H1 (cell line): ENCODE data around the gene PDS5A. TPM values are rescaled to one million over a fixed set of nuclear protein-coding genes. Genes with fewer than 3 reads are reported as not detected.

ENCODE experiments used
- CTCF ChIA-PET: fragments of 300-600 bp; sonication (Branson Sonifier 250); formaldehyde crosslinking; loops from one replicate; lab custom pipeline; 2021; ENCODE audit not compliant: partially characterized antibody; lab: Charles Lee
- POLR2A ChIA-PET: fragments of 300-600 bp; sonication (Branson Sonifier 250); formaldehyde crosslinking; loops from one replicate; lab custom pipeline; 2021; ENCODE audit warnings: inconsistent platforms; ENCODE audit not compliant: partially characterized antibody; lab: Charles Lee
- DNase-seq, 2 experiments: peaks; one replicate each; pipeline versions ENCODE4 v3.0.0 to v3.0.0-alpha.2; 2010 to 2022; ENCODE audit warnings: low spot score in 2 of 2, low read depth in 1 of 2, mixed read lengths in 1 of 2
- FAIRE-seq: peaks from 2 replicates; lab custom pipeline; 2011; peaks lifted over from hg19 to GRCh38; lab: Jason Lieb, UNC
- H2AFZ ChIP-seq: 2 replicates; pipeline ENCODE4 v1.8.1; 2012; ENCODE audit warnings: low read length, inconsistent platforms
- H2AK5ac ChIP-seq: 2 replicates; pipeline ENCODE4 v1.6.1; 2013; ENCODE audit warnings: low read depth, low read length
- H2BK120ac ChIP-seq: replicated peaks from 2 replicates; pipeline ENCODE3; 2013; ENCODE audit warnings: low read depth, low read length, inconsistent platforms
- H2BK12ac ChIP-seq: 2 replicates; pipeline ENCODE4 v1.6.1; 2013; ENCODE audit warnings: low read depth, low read length
- H2BK15ac ChIP-seq: 2 replicates; pipeline ENCODE4 v1.6.1; 2013; ENCODE audit warnings: low read length
- H2BK20ac ChIP-seq: 2 replicates; pipeline ENCODE4 v1.6.1; 2013; ENCODE audit warnings: low read length
- H2BK5ac ChIP-seq: 2 replicates; pipeline ENCODE4 v1.6.1; 2013; ENCODE audit warnings: low read depth, low read length
- H3K14ac ChIP-seq: 2 replicates; pipeline ENCODE4 v1.6.1; 2013; ENCODE audit warnings: inconsistent platforms; ENCODE audit not compliant: insufficient read length
- H3K18ac ChIP-seq: 2 replicates; pipeline ENCODE4 v1.6.1; 2013; ENCODE audit warnings: low read length; ENCODE audit errors: extremely low read depth
- H3K23ac ChIP-seq: 2 replicates; pipeline ENCODE4 v1.6.1; 2013; ENCODE audit warnings: inconsistent platforms; ENCODE audit not compliant: insufficient read length
- H3K23me2 ChIP-seq: 2 replicates; pipeline ENCODE4 v1.6.1; 2013; ENCODE audit warnings: low read depth, low read length
- H3K27ac ChIP-seq: 2 replicates; pipeline ENCODE4 v1.6.1; 2011; ENCODE audit warnings: low read depth, low read length, inconsistent platforms
- H3K27me3 ChIP-seq, 4 experiments: replicated peaks in 1 of 4; 1 replicate in 1 of 4; 2 replicates in 3 of 4; pipeline versions ENCODE4 v1.6.1 to v1.8.1; 2011 to 2013; ENCODE audit warnings: low read length in 3 of 4, mild to moderate bottlenecking in 3 of 4, inconsistent platforms in 2 of 4, mixed read lengths in 2 of 4, moderate library complexity in 1 of 4; ENCODE audit not compliant: control insufficient read depth in 3 of 4, insufficient read depth in 3 of 4; ENCODE audit errors: extremely low read depth in 1 of 4
- H3K36me3 ChIP-seq, 4 experiments: 2 replicates each; pipeline versions ENCODE4 v1.6.1 to v1.8.1; 2011 to 2013; ENCODE audit warnings: mild to moderate bottlenecking in 4 of 4, low read length in 3 of 4, moderate library complexity in 2 of 4, control low read depth in 1 of 4, inconsistent platforms in 1 of 4; ENCODE audit not compliant: insufficient read depth in 4 of 4, control insufficient read depth in 2 of 4
- H3K4ac ChIP-seq: replicated peaks from 2 replicates; pipeline ENCODE3; 2013; ENCODE audit warnings: low read length, low read depth, mixed read lengths, inconsistent platforms; ENCODE audit not compliant: insufficient read length
- H3K4me1 ChIP-seq, 4 experiments: replicated peaks in 1 of 4; 1 replicate in 1 of 4; 2 replicates in 3 of 4; pipeline versions ENCODE4 v1.6.1 to v1.8.1; 2011 to 2013; ENCODE audit warnings: low read length in 3 of 4, inconsistent platforms in 2 of 4, mixed read lengths in 1 of 4; ENCODE audit not compliant: insufficient read depth in 4 of 4, control insufficient read depth in 3 of 4
- H3K4me2 ChIP-seq, 2 experiments: 2 replicates each; pipeline versions ENCODE4 v1.6.1 to v1.8.1; 2011 to 2013; ENCODE audit warnings: low read depth in 2 of 2, low read length in 2 of 2, control low read depth in 1 of 2, inconsistent platforms in 1 of 2, mild to moderate bottlenecking in 1 of 2; ENCODE audit not compliant: insufficient read depth in 1 of 2
- H3K4me3 ChIP-seq, 4 experiments: fragments of 200-600, 300-600 bp in 1 of 4; sonication (generic), shearing (Covaris generic), sonication (Bioruptor Twin) in 1 of 4; 2 replicates each; pipeline versions ENCODE4 v1.5.1 to v1.8.1; 2011 to 2016; ENCODE audit warnings: low read length in 4 of 4, low read depth in 3 of 4, control low read depth in 2 of 4, inconsistent platforms in 2 of 4, mild to moderate bottlenecking in 2 of 4, mixed read lengths in 1 of 4, moderate library complexity in 1 of 4; ENCODE audit not compliant: insufficient read depth in 2 of 4; ENCODE audit errors: extremely low read depth in 1 of 4
- H3K56ac ChIP-seq: replicated peaks from 2 replicates; pipeline ENCODE3; 2013; ENCODE audit warnings: low read depth, mild to moderate bottlenecking, mixed read lengths, low read length, inconsistent platforms; ENCODE audit not compliant: insufficient read length
- H3K79me1 ChIP-seq: 2 replicates; pipeline ENCODE4 v1.6.1; 2013; ENCODE audit warnings: low read depth, low read length, control low read depth
- H3K79me2 ChIP-seq, 2 experiments: 2 replicates each; pipeline versions ENCODE4 v1.6.1 to v1.8.1; 2012 to 2013; ENCODE audit warnings: low read length in 2 of 2, mild to moderate bottlenecking in 2 of 2, inconsistent platforms in 1 of 2; ENCODE audit not compliant: insufficient read depth in 2 of 2, control insufficient read depth in 1 of 2
- H3K9ac ChIP-seq, 4 experiments: replicated peaks in 1 of 4; 1 replicate in 1 of 4; 2 replicates in 3 of 4; pipeline versions ENCODE4 v1.6.1 to v1.8.1; 2011 to 2013; ENCODE audit warnings: low read depth in 3 of 4, low read length in 3 of 4, control low read depth in 2 of 4, mild to moderate bottlenecking in 2 of 4, moderate library complexity in 2 of 4, inconsistent platforms in 1 of 4; ENCODE audit errors: extremely low read depth in 1 of 4
- H3K9me3 ChIP-seq, 2 experiments: 2 replicates each; pipeline versions ENCODE4 v1.6.1 to v1.8.1; 2012 to 2013; ENCODE audit warnings: mild to moderate bottlenecking in 2 of 2, moderate library complexity in 2 of 2, control low read depth in 1 of 2, inconsistent platforms in 1 of 2, low read depth in 1 of 2, low read length in 1 of 2, mixed read lengths in 1 of 2; ENCODE audit not compliant: insufficient read depth in 2 of 2
- H4K20me1 ChIP-seq, 2 experiments: replicated peaks in 1 of 2; 2 replicates each; pipeline versions ENCODE3 to v1.8.1; 2011 to 2013; ENCODE audit warnings: inconsistent platforms in 2 of 2, low read length in 2 of 2, mild to moderate bottlenecking in 1 of 2; ENCODE audit not compliant: insufficient read depth in 2 of 2, control insufficient read depth in 1 of 2
- H4K5ac ChIP-seq: 2 replicates; pipeline ENCODE4 v1.6.1; 2013; ENCODE audit warnings: low read length, low read depth, mixed read lengths, inconsistent platforms; ENCODE audit not compliant: insufficient read length
- H4K8ac ChIP-seq: 2 replicates; pipeline ENCODE4 v1.8.0; 2013; ENCODE audit warnings: mild to moderate bottlenecking, moderate library complexity, low read length, inconsistent platforms; ENCODE audit not compliant: insufficient read depth; ENCODE audit errors: extremely low read depth
- H4K91ac ChIP-seq: replicated peaks from 2 replicates; pipeline ENCODE3; 2013; ENCODE audit warnings: low read length, mixed read lengths, inconsistent platforms; ENCODE audit not compliant: insufficient read length
- BCL11A ChIP-seq, 2 experiments: IDR thresholded peaks; one replicate each; pipeline ENCODE4 v1.6.1; 2011; ENCODE audit warnings: low read depth in 2 of 2, low read length in 2 of 2, mild to moderate bottlenecking in 2 of 2
- NANOG ChIP-seq: IDR thresholded peaks from 2 replicates; pipeline ENCODE4 v1.6.1; 2011; ENCODE audit warnings: low read length, low read depth, mild to moderate bottlenecking, inconsistent platforms; ENCODE audit not compliant: insufficient read depth, poor library complexity, severe bottlenecking
- POU5F1 ChIP-seq: IDR thresholded peaks from 2 replicates; pipeline ENCODE4 v1.6.1; 2011; ENCODE audit warnings: low read depth, mild to moderate bottlenecking, low read length, moderate library complexity
- WGBS, 2 experiments: shearing (Covaris generic) in 1 of 2; methylation state at CpG; one replicate each; pipeline versions ENCODE4 v1.1.6 to v1.1.7; 2013 to 2015; ENCODE audit warnings: low lambda C conversion rate in 2 of 2, mixed read lengths in 2 of 2, inconsistent platforms in 1 of 2, low coverage in 1 of 2, missing lambda C conversion rate in 1 of 2; ENCODE audit not compliant: insufficient replicate concordance in 2 of 2, insufficient coverage in 1 of 2, insufficient read length in 1 of 2; ENCODE audit errors: extremely low coverage in 1 of 2, missing lambda C conversion rate in 1 of 2; 5-methylcytosine and 5-hydroxymethylcytosine counted together
- polyA plus RNA-seq, 7 experiments: library from polyadenylated mRNA; depleted of rRNA in 3 of 7; stranded (reverse) in 5 of 7; unstranded in 2 of 7; fragments of >200 nt in 5 of 7; fragments of 200-250 nt in 2 of 7; gene quantifications; 1 replicate in 5 of 7; 2 replicates in 1 of 7; 4 replicates in 1 of 7; pipeline versions ENCODE4 v1.2.1 to v1.2.3, GENCODE V29; 2011 to 2013; ENCODE audit warnings: missing spikeins in 2 of 7, mixed read lengths in 2 of 7
- total RNA-seq: library from RNA; stranded (reverse); fragmentation: NEBNext Ultra II Directional; extraction: Animal tissue kit (Norgen Biotek cat#: 25700); gene quantifications from 2 replicates; pipeline ENCODE4 v1.2.1, GENCODE V29; 2021

PDS5A gene
- total and polyA plus RNA-seq, 2 of the 8 experiments (the other 6 are each of a cell fraction or from before 2014, with no cell fraction given) = 15.5 to 76.6 TPM

DNA sequence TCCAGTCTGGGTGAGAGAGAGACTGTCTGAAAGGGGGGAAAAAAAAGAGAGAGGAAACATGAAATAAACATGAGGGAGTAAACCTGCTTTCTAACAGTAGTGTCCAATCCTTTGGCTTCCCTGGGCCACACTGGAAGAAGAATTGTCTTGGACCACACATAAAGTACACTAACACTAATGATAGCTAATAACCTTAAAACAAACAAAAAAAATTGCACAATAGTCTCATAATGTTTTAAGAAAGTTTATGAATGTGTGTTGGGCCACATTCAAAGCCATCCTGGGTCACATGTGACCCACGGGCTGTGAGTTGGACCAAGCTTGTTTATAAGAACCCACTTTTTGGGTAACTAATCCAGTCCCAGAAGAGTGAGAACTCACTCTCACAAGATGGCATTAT lies 30.3 kb downstream of the PDS5A start:
- POLR2A ChIA-PET = interaction anchor here (0.6 to 2.2 kb wide), 5 partner anchors 9 to 489 kb away, joined by 3 to 6 read pairs (median 3); partner anchors contain the start of genes LIAS and RPL9

More for the DNA sequence above, 30.3 kb downstream of the PDS5A start:
- H2BK20ac ChIP-seq = no peak overlapping the region
- H4K91ac ChIP-seq = peak overlapping the region; percentile 44
- peaks cover 0 to 9% (median 6%) of the 10 kb centered on the region in 4 experiments; a peak in 5 of 7 replicates for H3K4me1 ChIP-seq
- CTCF ChIA-PET = interaction anchor here (0.6 to 1.4 kb wide), 4 partner anchors 9 to 193 kb away, joined by 3 to 7 read pairs (median 4); no protein-coding TSS in a partner anchor
- TF ChIP-seq NANOG (no peak), BCL11A (IDR thresholded peaks at IDR 0.05; ENCODE audit: low read depth in 2 of 2, low read length in 2 of 2) (no peak), POU5F1 (no peak)
- DNase-seq = peak in 1 of 2 experiments; percentile 41
- no peaks in the 10 kb centered on the region for H3K27me3 ChIP-seq
- no peak overlapping the region; the same call in 1 of the 2 replicates for H4K8ac ChIP-seq
- H3K4me3 ChIP-seq = no peak overlapping the region
- no peaks in the 10 kb centered on the region; the same call in 1 of the 2 replicates for H3K79me1 ChIP-seq
- H3K27ac ChIP-seq = no peak overlapping the region
- peak overlapping the region; percentile 44 for H3K4ac ChIP-seq
- H3K14ac ChIP-seq = no peak overlapping the region
- H3K79me2 ChIP-seq = peaks cover 6 to 91% of the 10 kb centered on the region in 2 experiments
- H2AK5ac ChIP-seq = no peak overlapping the region; the same call in 1 of the 2 replicates
- no peak overlapping the region for H2AFZ ChIP-seq
- WGBS, 2 experiments = 79% methylated on average over 1 of the region's 1 CpG; no CpG with 5 or more reads in 1 of the 2 experiments
- no peak overlapping the region for H4K5ac ChIP-seq
- no peak overlapping the region for H3K23ac ChIP-seq
- no peak overlapping the region for H3K56ac ChIP-seq
- no peak overlapping the region for H2BK5ac ChIP-seq
- no peak for FAIRE-seq
- H3K23me2 ChIP-seq = no peaks in the 10 kb centered on the region
- no peak overlapping the region for H2BK120ac ChIP-seq
- H3K18ac ChIP-seq = no peak overlapping the region
- H3K9ac ChIP-seq = no peak overlapping the region
- no peak overlapping the region for H2BK15ac ChIP-seq
- H4K20me1 ChIP-seq = peaks cover 5 to 9% of the 10 kb centered on the region in 2 experiments
- H3K9me3 ChIP-seq = no peaks in the 10 kb centered on the region
- H2BK12ac ChIP-seq = peak overlapping the region; percentile 31; the same call in 1 of the 2 replicates
- H3K36me3 ChIP-seq = no peaks in the 10 kb centered on the region; a peak in 1 of 8 replicates
- H3K4me2 ChIP-seq = peak overlapping the region in 1 of 2 experiments; percentile 72; a peak in 2 of 4 replicates
